Lung (tissue), 12 donors: ENCODE data around the gene ADAMTSL1. TPM values are rescaled to one million over a fixed set of nuclear protein-coding genes. Genes with fewer than 3 reads are reported as not detected.
A peak's percentile ranks its signal among the peaks of the same experiment; 100 is the strongest.

Experiments
- ATAC-seq: fragments of 200-7000 bp; cut with Tn5 transposase; one replicate; pipeline ENCODE4 v1.9.1; 2020; ENCODE audit warnings: moderate number of reproducible peaks; ENCODE audit not compliant: insufficient read depth, low FRiP score
- DNase-seq, 3 donors: peaks; one replicate each; pipeline ENCODE4 v3.0.0-alpha.2; 2013 to 2017
- H3K27ac ChIP-seq, 2 donors: one replicate each; pipeline ENCODE4 v1.5.1; 2013; ENCODE audit warnings: mild to moderate bottlenecking in 2 of 2, moderate library complexity in 2 of 2, control low read depth in 1 of 2, inconsistent platforms in 1 of 2, low read depth in 1 of 2, low read length in 1 of 2
- H3K27me3 ChIP-seq, 3 donors: one replicate each; pipeline ENCODE4 v1.5.1; 2013; ENCODE audit warnings: low read length in 2 of 3; ENCODE audit not compliant: control insufficient read depth in 3 of 3, insufficient read depth in 3 of 3
- H3K36me3 ChIP-seq, 4 donors: one replicate each; pipeline ENCODE4 v1.5.1; 2013; ENCODE audit warnings: low read length in 4 of 4, mild to moderate bottlenecking in 1 of 4, moderate library complexity in 1 of 4; ENCODE audit not compliant: control insufficient read depth in 4 of 4, insufficient read depth in 4 of 4
- H3K4me1 ChIP-seq, 5 donors: one replicate each; pipeline ENCODE4 v1.5.1; 2013; ENCODE audit warnings: low read length in 5 of 5, mild to moderate bottlenecking in 2 of 5, moderate library complexity in 1 of 5; ENCODE audit not compliant: control insufficient read depth in 5 of 5, insufficient read depth in 5 of 5
- H3K4me3 ChIP-seq: one replicate; pipeline ENCODE4 v1.5.1; 2013; ENCODE audit warnings: mild to moderate bottlenecking, control low read depth, moderate library complexity
- H3K9ac ChIP-seq, 2 donors: one replicate each; pipeline ENCODE4 v1.5.1; 2013; ENCODE audit warnings: low read length in 2 of 2, control low read depth in 1 of 2; ENCODE audit not compliant: insufficient read depth in 1 of 2
- H3K9me3 ChIP-seq, 4 donors: one replicate each; pipeline ENCODE4 v1.5.1; 2013; ENCODE audit warnings: low read length in 3 of 4, mild to moderate bottlenecking in 1 of 4, moderate library complexity in 1 of 4; ENCODE audit not compliant: control insufficient read depth in 4 of 4, insufficient read depth in 3 of 4
- CTCF ChIP-seq: IDR thresholded peaks from 2 replicates; pipeline ENCODE4 v1.5.1; 2012; ENCODE audit warnings: mild to moderate bottlenecking; ENCODE audit errors: control extremely low read depth, extremely low read depth
- WGBS, 2 donors: extraction: QIAGEN DNeasy Blood & Tissue Kit; methylation state at CpG; one replicate each; pipeline ENCODE4 v1.1.7; 2013; 5-methylcytosine and 5-hydroxymethylcytosine counted together
- polyA plus RNA-seq, 2 donors: library from polyadenylated mRNA; stranded (reverse); fragments of 200-250 nt; gene quantifications; one replicate each; pipeline ENCODE4 v1.2.1, GENCODE V29; 2013
- total RNA-seq, 2 donors: library from RNA; depleted of rRNA in 1 of 2; stranded (reverse); fragments of >200 nt in 1 of 2; gene quantifications; one replicate each; pipeline ENCODE4 v1.2.1, GENCODE V29; 2014 to 2021
- donor health status: control.
- donor health status: control.
- donor health status: Bipolar disorder and iron deficiency.
- donor health status: healthy.
- donor health status: DM: yes; HTN: yes; CAD: no.

The ADAMTSL1 gene
- total and polyA plus RNA-seq, 4 donors = 0.25 to 36.2 (median 1.4) TPM

GRCh38 chr9:18482371-18482770 lies 8.4 kb downstream of the ADAMTSL1 start:
- H3K27me3 ChIP-seq = no peaks in the 10 kb centered on the region
- ATAC-seq (no peak), DNase-seq (no peak)
- no peak overlapping the region for H3K9ac ChIP-seq
- H3K36me3 ChIP-seq = no peaks in the 10 kb centered on the region
- H3K4me1 ChIP-seq = peaks cover 0 to 5% (median 0%) of the 10 kb centered on the region in 5 donors
- H3K4me3 ChIP-seq = no peak overlapping the region
- WGBS, 2 donors = 75 to 85% methylated on average over 2 of the region's 2 CpGs
- H3K9me3 ChIP-seq = no peaks in the 10 kb centered on the region
- no peak for TF ChIP-seq CTCF
- no peak overlapping the region for H3K27ac ChIP-seq

- no peak for TF ChIP-seq CTCF
These were observed 11.8 kb downstream of the ADAMTSL1 start for GRCh38 chr9:18485714-18486113.

GRCh38 chr9:18487611-18488010 lies 13.7 kb downstream of the ADAMTSL1 start:
- Histone ChIP-seq H3K36me3 (no peaks in the 10 kb centered on the region), H3K9ac (no peak overlapping the region), H3K27me3 (no peaks in the 10 kb centered on the region), H3K9me3 (no peaks in the 10 kb centered on the region), H3K4me1 (peaks cover 0 to 5% (median 0%) of the 10 kb centered on the region in 5 donors), H3K27ac (no peak overlapping the region), H3K4me3 (no peak overlapping the region)
- WGBS, 2 donors = 91 to 95% methylated on average over 7 of the region's 7 CpGs
- DNase-seq (no peak), ATAC-seq (no peak)
- TF ChIP-seq CTCF = no peak

More at GRCh38 chr9:18485714-18486113, 11.8 kb downstream of the ADAMTSL1 start:
- WGBS, 2 donors = 87 to 91% methylated on average over 2 of the region's 2 CpGs
- Histone ChIP-seq H3K4me1 (peaks cover 0 to 5% (median 0%) of the 10 kb centered on the region in 5 donors), H3K27me3 (no peaks in the 10 kb centered on the region), H3K4me3 (no peak overlapping the region), H3K9ac (no peak overlapping the region), H3K36me3 (no peaks in the 10 kb centered on the region), H3K9me3 (no peaks in the 10 kb centered on the region), H3K27ac (no peak overlapping the region)
- ATAC-seq = no peak
- DNase-seq = peak; percentile 33 to 55 (median 45)

- Histone ChIP-seq H3K4me1 (peaks cover 0 to 12% (median 0%) of the 10 kb centered on the region in 5 donors), H3K9me3 (no peaks in the 10 kb centered on the region), H3K9ac (no peak overlapping the region), H3K27ac (no peak overlapping the region), H3K27me3 (no peaks in the 10 kb centered on the region), H3K4me3 (no peak overlapping the region), H3K36me3 (no peaks in the 10 kb centered on the region)
- 95 to 98% methylated on average over 2 of the region's 2 CpGs for WGBS, 2 donors
- DNase-seq (no peak), ATAC-seq (no peak)
- no peak for TF ChIP-seq CTCF
These were observed 14.9 kb downstream of the ADAMTSL1 start for GRCh38 chr9:18488886-18489285.
